H1 (cell line): ENCODE measurements around the gene HMMR. TPM values are rescaled to one million over a fixed set of nuclear protein-coding genes. Genes with fewer than 3 reads are reported as not detected.

Source experiments
- CTCF ChIA-PET: fragments of 300-600 bp; sonication (Branson Sonifier 250); formaldehyde crosslinking; loops from one replicate; lab custom pipeline; 2021; ENCODE audit not compliant: partially characterized antibody; lab: Charles Lee
- POLR2A ChIA-PET: fragments of 300-600 bp; sonication (Branson Sonifier 250); formaldehyde crosslinking; loops from one replicate; lab custom pipeline; 2021; ENCODE audit warnings: inconsistent platforms; ENCODE audit not compliant: partially characterized antibody; lab: Charles Lee
- DNase-seq, 2 experiments: peaks; one replicate each; pipeline versions ENCODE4 v3.0.0 to v3.0.0-alpha.2; 2010 to 2022; ENCODE audit warnings: low spot score in 2 of 2, low read depth in 1 of 2, mixed read lengths in 1 of 2
- FAIRE-seq: peaks from 2 replicates; lab custom pipeline; 2011; peaks lifted over from hg19 to GRCh38; lab: Jason Lieb, UNC
- H2AFZ ChIP-seq: 2 replicates; pipeline ENCODE4 v1.8.1; 2012; ENCODE audit warnings: low read length, inconsistent platforms
- H2AK5ac ChIP-seq: 2 replicates; pipeline ENCODE4 v1.6.1; 2013; ENCODE audit warnings: low read depth, low read length
- H2BK120ac ChIP-seq: replicated peaks from 2 replicates; pipeline ENCODE3; 2013; ENCODE audit warnings: low read depth, low read length, inconsistent platforms
- H2BK12ac ChIP-seq: 2 replicates; pipeline ENCODE4 v1.6.1; 2013; ENCODE audit warnings: low read depth, low read length
- H2BK15ac ChIP-seq: 2 replicates; pipeline ENCODE4 v1.6.1; 2013; ENCODE audit warnings: low read length
- H2BK20ac ChIP-seq: 2 replicates; pipeline ENCODE4 v1.6.1; 2013; ENCODE audit warnings: low read length
- H2BK5ac ChIP-seq: 2 replicates; pipeline ENCODE4 v1.6.1; 2013; ENCODE audit warnings: low read depth, low read length
- H3K14ac ChIP-seq: 2 replicates; pipeline ENCODE4 v1.6.1; 2013; ENCODE audit warnings: inconsistent platforms; ENCODE audit not compliant: insufficient read length
- H3K18ac ChIP-seq: 2 replicates; pipeline ENCODE4 v1.6.1; 2013; ENCODE audit warnings: low read length; ENCODE audit errors: extremely low read depth
- H3K23ac ChIP-seq: 2 replicates; pipeline ENCODE4 v1.6.1; 2013; ENCODE audit warnings: inconsistent platforms; ENCODE audit not compliant: insufficient read length
- H3K23me2 ChIP-seq: 2 replicates; pipeline ENCODE4 v1.6.1; 2013; ENCODE audit warnings: low read depth, low read length
- H3K27ac ChIP-seq: 2 replicates; pipeline ENCODE4 v1.6.1; 2011; ENCODE audit warnings: low read depth, low read length, inconsistent platforms
- H3K27me3 ChIP-seq, 4 experiments: replicated peaks in 1 of 4; 1 replicate in 1 of 4; 2 replicates in 3 of 4; pipeline versions ENCODE4 v1.6.1 to v1.8.1; 2011 to 2013; ENCODE audit warnings: low read length in 3 of 4, mild to moderate bottlenecking in 3 of 4, inconsistent platforms in 2 of 4, mixed read lengths in 2 of 4, moderate library complexity in 1 of 4; ENCODE audit not compliant: control insufficient read depth in 3 of 4, insufficient read depth in 3 of 4; ENCODE audit errors: extremely low read depth in 1 of 4
- H3K36me3 ChIP-seq, 4 experiments: 2 replicates each; pipeline versions ENCODE4 v1.6.1 to v1.8.1; 2011 to 2013; ENCODE audit warnings: mild to moderate bottlenecking in 4 of 4, low read length in 3 of 4, moderate library complexity in 2 of 4, control low read depth in 1 of 4, inconsistent platforms in 1 of 4; ENCODE audit not compliant: insufficient read depth in 4 of 4, control insufficient read depth in 2 of 4
- H3K4ac ChIP-seq: replicated peaks from 2 replicates; pipeline ENCODE3; 2013; ENCODE audit warnings: low read length, low read depth, mixed read lengths, inconsistent platforms; ENCODE audit not compliant: insufficient read length
- H3K4me1 ChIP-seq, 4 experiments: replicated peaks in 1 of 4; 1 replicate in 1 of 4; 2 replicates in 3 of 4; pipeline versions ENCODE4 v1.6.1 to v1.8.1; 2011 to 2013; ENCODE audit warnings: low read length in 3 of 4, inconsistent platforms in 2 of 4, mixed read lengths in 1 of 4; ENCODE audit not compliant: insufficient read depth in 4 of 4, control insufficient read depth in 3 of 4
- H3K4me2 ChIP-seq, 2 experiments: 2 replicates each; pipeline versions ENCODE4 v1.6.1 to v1.8.1; 2011 to 2013; ENCODE audit warnings: low read depth in 2 of 2, low read length in 2 of 2, control low read depth in 1 of 2, inconsistent platforms in 1 of 2, mild to moderate bottlenecking in 1 of 2; ENCODE audit not compliant: insufficient read depth in 1 of 2
- H3K4me3 ChIP-seq, 4 experiments: fragments of 200-600, 300-600 bp in 1 of 4; sonication (generic), shearing (Covaris generic), sonication (Bioruptor Twin) in 1 of 4; 2 replicates each; pipeline versions ENCODE4 v1.5.1 to v1.8.1; 2011 to 2016; ENCODE audit warnings: low read length in 4 of 4, low read depth in 3 of 4, control low read depth in 2 of 4, inconsistent platforms in 2 of 4, mild to moderate bottlenecking in 2 of 4, mixed read lengths in 1 of 4, moderate library complexity in 1 of 4; ENCODE audit not compliant: insufficient read depth in 2 of 4; ENCODE audit errors: extremely low read depth in 1 of 4
- H3K56ac ChIP-seq: replicated peaks from 2 replicates; pipeline ENCODE3; 2013; ENCODE audit warnings: low read depth, mild to moderate bottlenecking, mixed read lengths, low read length, inconsistent platforms; ENCODE audit not compliant: insufficient read length
- H3K79me1 ChIP-seq: 2 replicates; pipeline ENCODE4 v1.6.1; 2013; ENCODE audit warnings: low read depth, low read length, control low read depth
- H3K79me2 ChIP-seq, 2 experiments: 2 replicates each; pipeline versions ENCODE4 v1.6.1 to v1.8.1; 2012 to 2013; ENCODE audit warnings: low read length in 2 of 2, mild to moderate bottlenecking in 2 of 2, inconsistent platforms in 1 of 2; ENCODE audit not compliant: insufficient read depth in 2 of 2, control insufficient read depth in 1 of 2
- H3K9ac ChIP-seq, 4 experiments: replicated peaks in 1 of 4; 1 replicate in 1 of 4; 2 replicates in 3 of 4; pipeline versions ENCODE4 v1.6.1 to v1.8.1; 2011 to 2013; ENCODE audit warnings: low read depth in 3 of 4, low read length in 3 of 4, control low read depth in 2 of 4, mild to moderate bottlenecking in 2 of 4, moderate library complexity in 2 of 4, inconsistent platforms in 1 of 4; ENCODE audit errors: extremely low read depth in 1 of 4
- H3K9me3 ChIP-seq, 2 experiments: 2 replicates each; pipeline versions ENCODE4 v1.6.1 to v1.8.1; 2012 to 2013; ENCODE audit warnings: mild to moderate bottlenecking in 2 of 2, moderate library complexity in 2 of 2, control low read depth in 1 of 2, inconsistent platforms in 1 of 2, low read depth in 1 of 2, low read length in 1 of 2, mixed read lengths in 1 of 2; ENCODE audit not compliant: insufficient read depth in 2 of 2
- H4K20me1 ChIP-seq, 2 experiments: replicated peaks in 1 of 2; 2 replicates each; pipeline versions ENCODE3 to v1.8.1; 2011 to 2013; ENCODE audit warnings: inconsistent platforms in 2 of 2, low read length in 2 of 2, mild to moderate bottlenecking in 1 of 2; ENCODE audit not compliant: insufficient read depth in 2 of 2, control insufficient read depth in 1 of 2
- H4K5ac ChIP-seq: 2 replicates; pipeline ENCODE4 v1.6.1; 2013; ENCODE audit warnings: low read length, low read depth, mixed read lengths, inconsistent platforms; ENCODE audit not compliant: insufficient read length
- H4K8ac ChIP-seq: 2 replicates; pipeline ENCODE4 v1.8.0; 2013; ENCODE audit warnings: mild to moderate bottlenecking, moderate library complexity, low read length, inconsistent platforms; ENCODE audit not compliant: insufficient read depth; ENCODE audit errors: extremely low read depth
- H4K91ac ChIP-seq: replicated peaks from 2 replicates; pipeline ENCODE3; 2013; ENCODE audit warnings: low read length, mixed read lengths, inconsistent platforms; ENCODE audit not compliant: insufficient read length
- EGR1 ChIP-seq: IDR thresholded peaks from 2 replicates; pipeline ENCODE4 v1.6.1; 2011; ENCODE audit warnings: low read depth, low read length, borderline replicate concordance
- SIN3A ChIP-seq, 2 experiments: IDR thresholded peaks in 1 of 2; conservative IDR thresholded peaks in 1 of 2; 2 replicates each; pipeline ENCODE4 v1.6.1; 2011 to 2012; ENCODE audit warnings: low read length in 2 of 2, improper control_type of control experiment in 1 of 2, low read depth in 1 of 2, mild to moderate bottlenecking in 1 of 2
- WGBS, 2 experiments: shearing (Covaris generic) in 1 of 2; methylation state at CpG; one replicate each; pipeline versions ENCODE4 v1.1.6 to v1.1.7; 2013 to 2015; ENCODE audit warnings: low lambda C conversion rate in 2 of 2, mixed read lengths in 2 of 2, inconsistent platforms in 1 of 2, low coverage in 1 of 2, missing lambda C conversion rate in 1 of 2; ENCODE audit not compliant: insufficient replicate concordance in 2 of 2, insufficient coverage in 1 of 2, insufficient read length in 1 of 2; ENCODE audit errors: extremely low coverage in 1 of 2, missing lambda C conversion rate in 1 of 2; 5-methylcytosine and 5-hydroxymethylcytosine counted together
- polyA plus RNA-seq, 7 experiments: library from polyadenylated mRNA; depleted of rRNA in 3 of 7; stranded (reverse) in 5 of 7; unstranded in 2 of 7; fragments of >200 nt in 5 of 7; fragments of 200-250 nt in 2 of 7; gene quantifications; 1 replicate in 5 of 7; 2 replicates in 1 of 7; 4 replicates in 1 of 7; pipeline versions ENCODE4 v1.2.1 to v1.2.3, GENCODE V29; 2011 to 2013; ENCODE audit warnings: missing spikeins in 2 of 7, mixed read lengths in 2 of 7
- total RNA-seq: library from RNA; stranded (reverse); fragmentation: NEBNext Ultra II Directional; extraction: Animal tissue kit (Norgen Biotek cat#: 25700); gene quantifications from 2 replicates; pipeline ENCODE4 v1.2.1, GENCODE V29; 2021

Gene HMMR
- total and polyA plus RNA-seq, 2 of the 8 experiments (the other 6 are each of a cell fraction or from before 2014, with no cell fraction given), result 17.5 to 77.3 TPM

DNA sequence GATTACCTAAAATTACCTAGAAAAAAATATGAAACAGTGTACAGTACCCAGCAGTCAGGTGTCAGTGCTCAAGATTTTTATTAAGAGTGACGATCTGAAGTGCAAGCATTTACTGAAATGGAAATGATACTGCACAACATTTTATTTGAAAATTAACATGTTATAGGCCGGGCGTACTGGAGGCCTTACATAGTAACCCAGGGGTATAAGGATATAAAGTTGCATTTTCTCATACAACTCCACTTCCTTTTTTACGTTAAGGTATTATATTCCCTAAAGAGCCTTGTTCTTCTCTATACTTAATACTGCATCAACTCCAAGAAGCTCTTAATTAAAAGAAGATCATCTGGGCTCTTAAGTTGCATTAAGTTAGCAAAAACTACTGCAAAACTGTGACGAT, 48.3 kb downstream of the HMMR start:
- no peak overlapping the region for H2BK5ac ChIP-seq
- H3K36me3 ChIP-seq, result peaks cover 2 to 21% (median 18%) of the 10 kb centered on the region in 4 experiments
- H3K56ac ChIP-seq, result no peak overlapping the region
- H2BK120ac ChIP-seq, result no peak overlapping the region
- no peak overlapping the region for H3K14ac ChIP-seq
- no peak overlapping the region for H2AK5ac ChIP-seq
- no peak overlapping the region for H3K27ac ChIP-seq
- H4K5ac ChIP-seq, result peak overlapping the region; percentile 35
- no peak overlapping the region for H3K23ac ChIP-seq
- H4K8ac ChIP-seq, result no peak overlapping the region
- H4K20me1 ChIP-seq, result peaks cover 19 to 34% of the 10 kb centered on the region in 2 experiments
- POLR2A ChIA-PET, result interaction anchor here (1.0 to 2.5 kb wide), 6 partner anchors 10 to 71 kb away, joined by 3 to 12 read pairs (median 8); partner anchors contain the start of genes CCNG1, HMMR and NUDCD2
- H3K4me1 ChIP-seq, result peaks cover 0 to 4% (median 3%) of the 10 kb centered on the region in 4 experiments; a peak in 3 of 7 replicates
- no peak overlapping the region for H4K91ac ChIP-seq
- no peak overlapping the region for H3K9ac ChIP-seq
- no peaks in the 10 kb centered on the region for H3K27me3 ChIP-seq
- no peak overlapping the region for H3K18ac ChIP-seq
- peak overlapping the region in 1 of 4 experiments; percentile 31; a peak in 1 of 8 replicates for H3K4me3 ChIP-seq
- H3K23me2 ChIP-seq, result peaks cover 12% of the 10 kb centered on the region
- DNase-seq (no peak), FAIRE-seq (no peak)
- peak overlapping the region in 1 of 2 experiments; percentile 26; a peak in 2 of 4 replicates for H3K4me2 ChIP-seq
- peaks cover 28 to 96% of the 10 kb centered on the region in 2 experiments for H3K79me2 ChIP-seq
- no peaks in the 10 kb centered on the region for H3K79me1 ChIP-seq
- H2BK15ac ChIP-seq, result no peak overlapping the region
- no peak overlapping the region for H2AFZ ChIP-seq
- H3K9me3 ChIP-seq, result no peaks in the 10 kb centered on the region
- CTCF ChIA-PET, result interaction anchor here (0.7 to 1.5 kb wide), 5 partner anchors 10 to 70 kb away, joined by 3 to 5 read pairs (median 3); no protein-coding TSS in a partner anchor
- 83% methylated on average over 5 of the region's 5 CpGs; no CpG with 5 or more reads in 1 of the 2 experiments for WGBS, 2 experiments
- H2BK20ac ChIP-seq, result no peak overlapping the region
- no peak for TF ChIP-seq EGR1
- no peak for TF ChIP-seq SIN3A (conservative IDR thresholded peaks at IDR 0.05 in 1 of 2, IDR thresholded peaks at IDR 0.05 in 1 of 2; ENCODE audit: low read depth in 1 of 2, low read length in 2 of 2)
- H3K4ac ChIP-seq, result no peak overlapping the region
- H2BK12ac ChIP-seq, result no peak overlapping the region
